Neural progenitor cell (in vitro differentiated cells): ENCODE measurements around the gene DNAH10.

Experiments used
- EZH2 ChIP-seq: fragments of 200-600 bp; sonication (generic); IDR thresholded peaks from 2 replicates; pipeline ENCODE4 v1.6.1; 2017; ENCODE audit warnings: antibody characterized with exemption, mild to moderate bottlenecking, moderate library complexity
- EZH2phosphoT487 ChIP-seq: fragments of 200-600 bp; sonication (generic); IDR thresholded peaks from 2 replicates; pipeline ENCODE4 v1.6.1; 2017; ENCODE audit warnings: antibody characterized with exemption
- TF ChIP-seq, protein P1 (sequence below): fragments of 200-600 bp; sonication (generic); IDR thresholded peaks from 2 replicates; pipeline ENCODE4 v1.5.1; 2017; ENCODE audit warnings: antibody characterized with exemption, mild to moderate bottlenecking

- TF ChIP-seq, protein P1, sequence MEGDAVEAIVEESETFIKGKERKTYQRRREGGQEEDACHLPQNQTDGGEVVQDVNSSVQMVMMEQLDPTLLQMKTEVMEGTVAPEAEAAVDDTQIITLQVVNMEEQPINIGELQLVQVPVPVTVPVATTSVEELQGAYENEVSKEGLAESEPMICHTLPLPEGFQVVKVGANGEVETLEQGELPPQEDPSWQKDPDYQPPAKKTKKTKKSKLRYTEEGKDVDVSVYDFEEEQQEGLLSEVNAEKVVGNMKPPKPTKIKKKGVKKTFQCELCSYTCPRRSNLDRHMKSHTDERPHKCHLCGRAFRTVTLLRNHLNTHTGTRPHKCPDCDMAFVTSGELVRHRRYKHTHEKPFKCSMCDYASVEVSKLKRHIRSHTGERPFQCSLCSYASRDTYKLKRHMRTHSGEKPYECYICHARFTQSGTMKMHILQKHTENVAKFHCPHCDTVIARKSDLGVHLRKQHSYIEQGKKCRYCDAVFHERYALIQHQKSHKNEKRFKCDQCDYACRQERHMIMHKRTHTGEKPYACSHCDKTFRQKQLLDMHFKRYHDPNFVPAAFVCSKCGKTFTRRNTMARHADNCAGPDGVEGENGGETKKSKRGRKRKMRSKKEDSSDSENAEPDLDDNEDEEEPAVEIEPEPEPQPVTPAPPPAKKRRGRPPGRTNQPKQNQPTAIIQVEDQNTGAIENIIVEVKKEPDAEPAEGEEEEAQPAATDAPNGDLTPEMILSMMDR = no peak
- TF ChIP-seq EZH2 = no peak
- no peak for TF ChIP-seq EZH2phosphoT487
These were observed 130.8 kb downstream of the DNAH10 start for GRCh38 chr12:123892853-123893252.
